KOPT-K1 (cell line): ENCODE results near the gene TSNAXIP1.

ENCODE experiments used
- H3K27ac ChIP-seq: fragments of 200-600 bp; sonication (generic); 2 replicates; pipeline ENCODE4 v1.5.1; 2016; ENCODE audit warnings: antibody characterized with exemption, mild to moderate bottlenecking, low read depth, low read length; ENCODE audit not compliant: poor library complexity, severe bottlenecking
- H3K36me3 ChIP-seq: fragments of 200-600 bp; sonication (generic); 2 replicates; pipeline ENCODE4 v1.5.1; 2017; ENCODE audit warnings: antibody characterized with exemption, mild to moderate bottlenecking, low read length, moderate library complexity; ENCODE audit not compliant: insufficient read depth
- H3K9me3 ChIP-seq: fragments of 200-600 bp; sonication (generic); 2 replicates; pipeline ENCODE4 v1.5.1; 2017; ENCODE audit warnings: antibody characterized with exemption, low read length, mild to moderate bottlenecking; ENCODE audit not compliant: insufficient read depth, poor library complexity, severe bottlenecking

Gene TSNAXIP1

DNA sequence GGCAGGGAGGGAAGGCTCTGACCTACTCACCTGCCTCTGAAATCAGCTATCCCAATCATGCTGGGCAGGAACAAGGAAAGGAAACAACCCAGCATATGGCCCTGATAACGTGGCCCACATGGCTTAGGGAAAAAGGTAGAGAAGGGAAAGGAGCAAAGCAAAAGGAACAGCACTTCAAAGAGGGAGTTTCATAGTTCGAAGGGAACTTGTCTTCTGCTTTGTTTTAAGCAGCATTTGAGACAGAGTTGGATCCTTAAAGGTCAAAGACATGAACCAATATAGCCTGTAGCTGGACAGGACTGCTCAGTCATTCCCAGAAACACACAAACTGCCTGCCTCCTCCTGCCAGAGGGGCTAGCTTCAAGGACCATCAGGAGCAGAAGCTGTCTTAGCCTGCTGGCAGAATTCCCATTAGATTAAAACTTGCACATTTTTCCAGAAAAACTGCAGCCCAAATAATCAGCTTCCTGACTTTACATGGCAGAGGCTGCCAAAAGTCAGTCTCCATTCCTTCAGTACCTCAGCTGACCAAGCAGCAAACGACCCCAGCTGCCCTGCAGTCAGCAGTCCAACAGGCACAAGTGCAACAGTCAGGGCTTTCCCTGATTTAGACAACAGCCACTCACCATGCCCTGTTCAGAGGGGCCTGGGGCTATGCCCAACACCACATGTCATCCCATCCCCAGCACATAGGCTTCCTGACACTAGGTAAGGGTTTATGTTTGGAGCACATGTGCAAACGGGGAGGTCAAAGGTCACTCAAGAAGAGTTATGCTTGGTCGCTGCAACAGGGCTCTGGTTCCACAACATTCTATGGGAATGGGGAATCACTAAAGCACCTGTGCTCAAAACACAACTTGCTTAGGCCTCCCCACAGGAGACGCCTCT, 32.9 kb upstream of the TSNAXIP1 start:
- Histone ChIP-seq H3K9me3 (no peaks in the 10 kb centered on the region), H3K27ac (no peak overlapping the region), H3K36me3 (peaks cover 32% of the 10 kb centered on the region; the same call in 1 of the 2 replicates)

DNA sequence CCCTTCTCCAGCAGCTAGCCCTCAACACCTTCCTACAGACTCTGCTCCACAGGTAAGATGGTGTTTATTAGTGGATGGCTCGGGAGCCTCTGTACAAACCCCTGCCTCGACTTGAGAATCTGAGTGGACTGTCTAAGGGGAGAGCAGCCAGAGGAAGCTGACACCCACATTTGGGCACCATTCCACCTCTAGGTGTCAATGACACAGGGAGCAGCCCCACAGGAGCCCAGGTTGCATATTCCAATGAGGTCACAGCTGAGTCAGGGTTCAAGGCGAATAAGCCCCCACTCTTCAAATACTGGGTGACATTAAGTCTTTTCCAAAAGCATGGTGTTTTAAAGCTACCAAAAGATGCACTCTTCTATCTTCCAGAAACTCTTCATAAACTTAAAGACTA, 32.2 kb upstream of the TSNAXIP1 start:
- H3K36me3 ChIP-seq: peaks cover 32% of the 10 kb centered on the region; the same call in 1 of the 2 replicates
- no peak overlapping the region for H3K27ac ChIP-seq
- no peaks in the 10 kb centered on the region for H3K9me3 ChIP-seq

DNA sequence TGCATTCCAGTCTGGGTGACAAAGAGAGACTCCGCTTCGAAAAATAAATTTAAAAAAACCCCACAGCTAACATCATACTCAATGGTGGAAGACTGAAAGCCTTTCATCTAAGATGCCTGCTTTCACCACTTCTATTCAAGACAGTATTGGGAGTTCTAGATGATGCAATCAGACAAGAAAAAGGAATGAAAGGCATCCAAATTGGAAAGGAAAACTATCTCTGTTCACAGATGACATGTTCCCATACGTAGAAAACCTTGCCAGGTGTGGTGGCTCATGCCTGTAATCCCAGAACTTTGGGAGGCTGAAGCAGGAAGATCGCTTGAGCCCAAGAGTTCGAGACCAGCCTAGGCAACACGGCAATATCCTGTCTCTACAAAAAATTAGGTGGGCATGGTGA, 31.4 kb upstream of the TSNAXIP1 start:
- H3K36me3 ChIP-seq: peaks cover 24% of the 10 kb centered on the region; the same call in 1 of the 2 replicates
- H3K27ac ChIP-seq: no peak overlapping the region
- H3K9me3 ChIP-seq: no peaks in the 10 kb centered on the region

DNA sequence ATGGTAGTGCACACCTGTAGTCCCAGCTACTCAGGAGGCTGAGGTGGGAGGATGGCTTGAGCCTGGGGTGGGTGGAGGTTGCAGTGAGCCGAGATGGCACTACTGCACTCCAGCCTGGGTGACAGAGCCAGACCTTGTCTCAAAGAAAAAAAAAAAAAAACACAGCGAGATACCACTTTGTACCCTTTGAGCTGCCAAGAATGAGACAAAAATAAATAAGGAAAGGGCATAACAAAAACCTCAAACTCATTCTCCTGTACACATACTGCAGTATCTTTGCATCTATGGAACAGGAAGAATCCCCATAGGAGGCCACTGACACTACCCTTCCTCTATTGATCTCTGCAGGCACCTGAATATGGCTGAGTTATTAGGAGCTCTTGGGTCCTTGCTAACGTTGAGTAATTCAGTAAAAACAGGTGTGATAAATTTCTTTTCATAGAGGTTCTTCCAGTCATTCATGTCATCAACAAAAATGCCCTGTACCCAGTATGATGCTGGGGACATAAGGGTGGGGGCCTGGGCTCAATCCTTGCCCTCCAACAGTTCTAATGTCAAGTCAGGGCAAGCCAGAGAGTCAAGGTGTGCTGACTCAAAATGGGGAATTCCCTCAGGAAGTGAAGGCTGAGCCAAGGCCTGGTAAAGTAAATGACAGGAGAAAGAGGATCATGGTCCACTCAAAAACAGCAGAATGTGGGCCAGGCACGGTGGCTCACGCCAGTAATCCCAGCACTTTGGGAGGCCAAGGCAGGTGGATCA, 27.3 kb upstream of the TSNAXIP1 start:
- no peaks in the 10 kb centered on the region for H3K9me3 ChIP-seq
- H3K36me3 ChIP-seq: peaks cover 3% of the 10 kb centered on the region; the same call in 1 of the 2 replicates
- H3K27ac ChIP-seq: no peak overlapping the region

DNA sequence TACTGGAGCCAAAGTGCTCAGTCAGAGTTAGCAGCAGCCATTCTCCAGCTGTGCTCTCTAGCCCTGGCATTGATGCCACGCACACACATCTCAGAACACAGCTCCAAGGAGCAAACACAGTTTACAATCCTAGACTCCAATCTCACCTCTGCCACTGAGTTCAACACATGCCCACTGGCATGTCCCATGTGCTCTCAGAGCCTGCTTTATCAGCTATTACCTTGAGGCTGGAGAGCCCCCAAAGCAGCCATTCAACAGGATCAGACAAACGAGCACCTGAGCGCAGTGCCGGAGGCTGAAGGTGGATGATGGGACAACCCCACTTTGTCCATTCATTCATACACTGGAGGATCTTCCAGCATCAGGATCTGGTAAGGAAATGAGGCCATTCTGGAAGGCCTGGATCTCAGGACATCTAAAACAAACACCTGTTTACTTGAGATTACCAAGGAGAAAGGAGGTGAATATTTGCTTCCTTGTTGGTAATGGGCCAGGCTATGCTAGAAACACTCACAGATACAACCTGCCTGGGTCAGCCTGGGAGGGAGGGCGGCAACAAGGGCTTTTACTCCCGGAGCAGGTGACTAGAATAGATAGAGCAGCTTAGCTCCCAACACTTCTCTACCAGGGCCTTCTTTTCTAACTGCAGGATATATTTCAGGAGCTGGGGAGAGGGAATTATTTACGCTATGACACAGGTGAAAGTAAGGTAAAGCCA, 25.7 kb upstream of the TSNAXIP1 start:
- no peaks in the 10 kb centered on the region for H3K9me3 ChIP-seq
- no peaks in the 10 kb centered on the region for H3K36me3 ChIP-seq
- peak overlapping the region; percentile 68 for H3K27ac ChIP-seq

DNA sequence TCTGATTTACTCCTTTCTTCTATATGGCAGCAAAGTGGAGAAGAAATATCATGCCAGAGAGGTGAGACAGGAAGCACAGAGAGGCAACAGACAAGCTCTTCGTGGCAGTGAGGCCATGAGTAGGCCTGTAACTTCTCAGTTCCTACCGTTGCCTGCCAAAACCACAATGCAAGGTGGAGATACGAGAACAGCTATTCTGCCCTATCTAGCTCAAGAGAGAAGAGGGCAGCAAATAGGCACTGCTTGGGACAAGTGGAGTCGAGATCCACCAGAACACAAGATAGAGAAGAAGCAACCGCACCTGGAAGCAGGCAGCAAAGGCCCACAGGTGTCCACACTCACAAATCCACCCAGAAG, 25.1 kb upstream of the TSNAXIP1 start:
- Histone ChIP-seq H3K36me3 (no peaks in the 10 kb centered on the region), H3K27ac (peak overlapping the region; percentile 68), H3K9me3 (no peaks in the 10 kb centered on the region)

DNA sequence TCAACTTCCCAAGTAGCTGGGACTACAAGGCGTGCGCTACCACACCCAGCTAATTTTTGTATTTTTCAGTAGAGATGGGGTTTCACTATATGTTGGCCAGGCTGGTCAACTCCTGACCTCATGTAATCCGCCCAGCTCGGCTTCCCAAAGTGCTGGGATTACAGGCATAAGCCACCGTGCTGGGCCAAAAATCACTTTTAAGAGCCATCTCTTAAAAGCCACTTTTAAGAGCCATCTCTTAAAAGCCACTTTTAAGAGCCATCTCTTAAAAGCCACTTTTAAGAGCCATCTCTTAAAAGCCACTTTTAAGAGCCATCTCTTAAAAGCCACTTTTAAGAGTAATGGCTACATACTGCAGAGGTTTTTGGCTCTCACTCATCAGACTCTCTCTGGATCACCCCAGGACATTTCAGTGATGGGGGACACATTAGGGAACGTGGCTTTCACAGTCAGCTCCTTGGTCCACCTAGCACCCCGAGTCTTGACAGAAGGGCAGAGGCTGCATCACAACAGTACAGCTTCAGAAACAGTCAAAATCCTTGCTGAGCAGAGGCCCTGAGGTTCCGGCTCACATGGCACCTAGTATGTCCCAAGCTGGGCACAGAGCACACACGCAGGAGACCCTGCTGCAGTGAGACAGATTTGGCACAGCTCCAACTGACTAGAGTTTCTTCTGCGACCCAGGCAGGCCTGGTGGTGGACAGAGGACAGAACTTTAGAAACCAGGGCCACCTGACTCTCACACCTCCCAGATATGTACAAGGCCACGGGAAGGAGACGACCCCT, 23.9 kb upstream of the TSNAXIP1 start:
- Histone ChIP-seq H3K36me3 (no peaks in the 10 kb centered on the region), H3K27ac (no peak overlapping the region), H3K9me3 (no peaks in the 10 kb centered on the region)

DNA sequence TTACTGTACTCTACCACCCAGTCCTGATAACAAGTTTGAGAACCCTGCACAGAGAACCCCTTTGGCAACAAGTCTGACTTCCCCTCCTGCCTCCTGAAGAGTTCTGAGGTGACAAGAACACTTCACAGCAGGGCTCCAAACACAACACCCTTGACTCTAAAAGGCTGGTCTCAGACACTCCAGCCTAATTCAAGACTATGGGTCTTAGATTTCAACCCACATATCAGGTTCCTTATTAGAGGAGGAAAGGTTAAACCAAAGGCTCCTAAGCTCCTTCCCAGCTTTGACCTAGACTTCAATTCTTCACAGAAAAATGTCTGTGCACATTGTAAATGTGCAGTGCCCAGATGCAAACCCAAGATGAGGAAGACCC, 23.4 kb upstream of the TSNAXIP1 start:
- Histone ChIP-seq H3K27ac (no peak overlapping the region), H3K9me3 (no peaks in the 10 kb centered on the region), H3K36me3 (no peaks in the 10 kb centered on the region)

DNA sequence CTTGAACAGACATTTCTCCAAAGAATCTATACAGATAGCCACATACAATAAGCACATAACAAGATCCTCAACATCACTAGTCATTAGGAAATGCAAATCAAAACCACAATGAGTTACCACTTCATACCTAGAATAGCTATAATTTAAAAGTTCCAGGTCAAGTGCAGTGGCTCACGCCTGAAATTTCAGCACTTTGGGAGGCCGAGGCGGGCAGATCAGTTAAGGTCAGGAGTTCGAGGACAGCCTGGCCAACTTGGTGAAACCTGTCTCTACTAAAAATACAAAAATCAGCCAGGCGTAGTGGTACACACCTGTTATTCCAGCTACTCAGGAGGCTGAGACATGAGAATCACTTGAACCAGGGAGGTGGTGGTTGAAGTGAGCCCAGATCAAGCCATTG, 20.2 kb upstream of the TSNAXIP1 start:
- Histone ChIP-seq H3K9me3 (no peaks in the 10 kb centered on the region), H3K27ac (no peak overlapping the region), H3K36me3 (peaks cover 3% of the 10 kb centered on the region; the same call in 1 of the 2 replicates)

DNA sequence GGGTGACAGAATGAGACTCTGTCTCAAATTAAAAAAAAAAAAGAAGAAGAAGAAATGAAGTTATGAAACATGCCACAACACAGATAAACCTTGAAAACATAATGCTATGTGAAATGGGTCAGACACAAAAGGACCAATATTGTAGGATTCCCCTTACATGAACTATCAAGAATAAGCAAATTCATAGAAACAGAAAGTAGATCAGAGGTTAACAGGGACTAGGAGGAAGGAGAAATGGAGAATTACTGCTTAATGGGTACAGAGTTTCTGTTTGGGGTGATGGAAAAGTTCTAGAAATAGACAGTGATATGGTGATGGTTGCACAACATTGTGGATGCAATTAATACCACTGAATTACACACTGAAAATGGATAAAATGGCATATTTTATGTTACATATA, 16.6 kb upstream of the TSNAXIP1 start:
- Histone ChIP-seq H3K36me3 (peaks cover 3% of the 10 kb centered on the region; the same call in 1 of the 2 replicates), H3K27ac (no peak overlapping the region), H3K9me3 (no peaks in the 10 kb centered on the region)

DNA sequence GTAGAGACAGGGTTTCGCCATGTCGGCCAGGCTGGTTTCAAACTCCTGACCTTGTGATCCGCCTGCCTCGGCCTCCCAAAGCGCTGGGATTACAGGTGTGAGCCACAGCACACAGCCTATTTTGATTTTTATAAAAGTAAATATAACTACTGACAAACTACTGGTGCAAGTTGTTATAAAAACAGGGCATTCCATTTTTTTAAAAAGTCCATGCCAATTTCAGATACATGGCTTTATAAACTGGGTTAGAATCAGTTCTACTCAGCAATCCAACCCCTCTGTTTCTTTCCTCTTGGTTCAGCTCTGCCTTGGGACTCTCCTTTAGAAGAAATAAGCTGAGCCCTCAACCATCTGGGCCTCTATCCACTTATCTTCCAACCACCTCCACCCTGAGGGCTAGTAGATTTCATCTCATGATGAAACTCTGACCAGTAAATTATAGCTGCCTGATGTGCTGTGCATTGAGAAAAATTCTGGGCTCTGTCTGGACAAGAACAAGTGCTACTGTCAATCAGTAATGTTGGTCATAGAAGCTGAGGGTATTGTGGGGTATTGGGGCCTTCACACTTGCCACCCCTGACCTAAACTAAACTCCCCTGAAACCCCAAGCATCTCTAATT, 10.5 kb upstream of the TSNAXIP1 start:
- H3K27ac ChIP-seq: no peak overlapping the region
- peaks cover 49% of the 10 kb centered on the region for H3K36me3 ChIP-seq
- H3K9me3 ChIP-seq: no peaks in the 10 kb centered on the region

DNA sequence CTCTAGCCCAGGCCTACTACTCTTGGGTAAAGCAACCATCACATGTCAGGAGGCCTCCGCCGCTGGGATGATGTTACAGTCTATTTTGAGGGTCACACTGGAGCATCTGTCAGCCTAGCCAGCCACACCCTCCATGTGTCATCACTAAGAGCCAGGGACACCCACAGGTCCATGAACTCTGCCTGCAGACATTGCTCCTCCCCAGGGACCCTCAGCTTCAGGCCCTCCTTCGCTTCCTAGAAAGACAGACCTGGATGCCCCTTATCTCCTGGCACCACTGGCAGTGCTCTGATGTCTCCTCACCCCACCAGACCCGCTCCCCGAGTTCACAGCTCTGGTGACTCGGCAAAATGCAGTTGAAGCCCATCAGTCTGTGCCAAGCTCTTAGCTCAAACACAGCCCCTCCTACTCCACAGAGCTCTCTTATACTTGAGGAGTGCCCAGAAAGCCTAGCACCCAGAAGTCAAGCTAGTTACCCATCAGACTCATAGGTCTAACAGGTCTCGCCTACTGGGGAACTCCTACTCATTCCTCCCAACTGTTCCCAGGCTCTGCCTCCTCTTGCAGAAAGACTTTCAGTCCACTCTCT, 6.3 kb upstream of the TSNAXIP1 start:
- H3K36me3 ChIP-seq: peaks cover 65% of the 10 kb centered on the region
- H3K9me3 ChIP-seq: no peaks in the 10 kb centered on the region
- H3K27ac ChIP-seq: peak overlapping the region; percentile 62

DNA sequence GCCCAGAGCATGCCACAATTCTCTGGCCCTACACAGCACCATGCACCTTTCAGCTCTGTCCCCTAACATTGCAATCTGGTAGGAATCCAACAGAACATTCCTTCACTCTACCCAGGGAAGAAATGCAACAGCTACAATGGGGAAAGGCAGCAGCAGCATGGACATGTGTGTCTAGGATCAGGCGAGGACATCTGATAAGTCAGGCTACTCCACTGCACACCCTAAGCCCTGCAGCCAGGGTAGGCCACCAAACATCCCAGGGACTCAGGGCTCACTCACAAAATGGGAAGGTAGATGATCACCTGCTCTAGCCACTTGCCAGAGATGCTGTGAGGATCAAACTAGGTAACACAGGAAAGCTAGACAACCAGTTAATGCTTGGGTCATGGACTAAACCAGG, 5.4 kb upstream of the TSNAXIP1 start:
- Histone ChIP-seq H3K9me3 (no peaks in the 10 kb centered on the region), H3K27ac (peak overlapping the region; percentile 62), H3K36me3 (peaks cover 62% of the 10 kb centered on the region)

DNA sequence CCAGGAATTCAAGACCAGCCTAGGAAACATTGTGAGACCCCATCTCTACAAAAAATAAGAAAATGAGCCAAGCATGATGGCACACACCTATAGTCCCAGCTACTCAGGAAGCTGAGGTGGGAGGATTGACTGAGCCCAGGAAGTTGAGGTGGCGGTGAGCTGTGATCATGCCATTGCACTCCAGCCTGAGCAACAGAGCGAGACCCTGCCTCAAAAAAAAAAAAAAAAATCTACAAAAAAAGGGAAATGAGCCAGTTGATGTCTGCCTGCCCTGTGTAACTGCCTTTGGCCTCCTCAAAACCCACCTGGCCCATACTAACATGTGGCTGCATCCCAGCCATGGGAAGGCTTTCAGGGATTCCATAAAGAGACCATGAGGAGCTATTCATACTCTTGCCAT, 4.8 kb upstream of the TSNAXIP1 start:
- Histone ChIP-seq H3K9me3 (no peaks in the 10 kb centered on the region), H3K36me3 (peaks cover 55% of the 10 kb centered on the region), H3K27ac (peak overlapping the region; percentile 62)
